Right kidney (tissue), 9 donors: ENCODE measurements around the gene NTN1.
"Not testable (repeated sequence)": the region's sequence is repeated elsewhere in the genome, so short reads cannot be mapped to it uniquely, and the experiment has no call there.

Experiments used
- DNase-seq: peaks from one replicate; pipeline ENCODE4 v3.0.0-alpha.2; 2016
- long read RNA-seq, 8 donors: transcript quantifications; one replicate each; lab custom pipeline, GENCODE V29; 2026

Gene NTN1
- long read RNA-seq, donor 1, full-length matches to known transcripts, result 2 of 2 reads
- long read RNA-seq, donor 1, partial matches to known transcripts, result 0 of 2 reads
- long read RNA-seq, donor 1, other reads (novel, unspliced or antisense), result 0 of 2 reads
- long read RNA-seq, donor 2, result 0 reads
- long read RNA-seq, donor 3, result 0 reads
- long read RNA-seq, donor 4, result 0 reads
- long read RNA-seq, donor 5, full-length matches to known transcripts, result 1 of 1 reads
- long read RNA-seq, donor 5, partial matches to known transcripts, result 0 of 1 reads
- long read RNA-seq, donor 5, other reads (novel, unspliced or antisense), result 0 of 1 reads
- long read RNA-seq, donor 6, result 0 reads
- long read RNA-seq, donor 7, result 0 reads
- long read RNA-seq, donor 8, result 0 reads

DNA sequence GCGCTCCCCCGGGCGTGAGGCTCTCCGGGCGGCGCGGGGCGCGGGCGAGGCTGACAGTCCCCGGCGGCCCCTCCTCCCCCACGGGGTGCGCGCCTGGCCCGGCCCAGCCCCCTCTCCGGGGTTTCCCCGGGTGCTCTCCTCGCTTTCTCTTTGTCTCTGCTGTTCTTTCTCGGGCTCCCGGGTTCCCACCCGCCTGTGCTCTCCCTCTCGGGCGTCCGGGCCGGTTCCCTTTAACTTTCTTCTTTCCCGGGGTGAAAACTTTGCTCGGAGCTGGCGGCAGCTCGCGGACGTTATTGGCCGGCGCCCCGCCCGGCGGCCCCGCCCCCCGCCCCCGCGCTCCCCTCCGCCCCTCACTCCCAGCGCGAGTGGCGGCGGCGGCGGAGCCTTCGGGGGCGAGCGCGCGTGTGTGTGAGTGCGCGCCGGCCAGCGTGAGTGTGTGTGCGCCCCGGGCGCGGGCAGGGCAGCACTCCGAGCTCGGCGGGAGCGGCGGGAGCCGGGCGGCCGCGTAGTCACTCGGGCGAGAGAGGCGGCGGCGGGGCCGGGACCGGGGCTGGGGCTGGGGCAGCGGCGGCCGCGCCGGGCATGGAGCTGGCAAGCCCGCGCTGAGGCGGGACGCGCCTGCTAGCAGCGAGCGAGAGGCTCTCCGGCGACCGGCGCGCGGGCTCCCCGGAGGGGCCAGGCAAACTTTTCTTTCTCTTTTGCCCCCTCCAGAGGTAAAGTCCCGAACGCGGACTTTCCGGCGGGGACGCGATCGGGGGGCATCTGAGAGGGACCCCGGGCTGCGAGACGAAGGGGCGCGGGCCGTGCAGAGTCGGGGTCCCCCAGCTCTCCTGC is at the start of gene NTN1:
Gene NTN1 (plus strand): TSS at position 353 of the 834 bp plus-strand sequence. CDS start 864 bp downstream, outside the sequence.
- peak; percentile 73 for DNase-seq

DNA sequence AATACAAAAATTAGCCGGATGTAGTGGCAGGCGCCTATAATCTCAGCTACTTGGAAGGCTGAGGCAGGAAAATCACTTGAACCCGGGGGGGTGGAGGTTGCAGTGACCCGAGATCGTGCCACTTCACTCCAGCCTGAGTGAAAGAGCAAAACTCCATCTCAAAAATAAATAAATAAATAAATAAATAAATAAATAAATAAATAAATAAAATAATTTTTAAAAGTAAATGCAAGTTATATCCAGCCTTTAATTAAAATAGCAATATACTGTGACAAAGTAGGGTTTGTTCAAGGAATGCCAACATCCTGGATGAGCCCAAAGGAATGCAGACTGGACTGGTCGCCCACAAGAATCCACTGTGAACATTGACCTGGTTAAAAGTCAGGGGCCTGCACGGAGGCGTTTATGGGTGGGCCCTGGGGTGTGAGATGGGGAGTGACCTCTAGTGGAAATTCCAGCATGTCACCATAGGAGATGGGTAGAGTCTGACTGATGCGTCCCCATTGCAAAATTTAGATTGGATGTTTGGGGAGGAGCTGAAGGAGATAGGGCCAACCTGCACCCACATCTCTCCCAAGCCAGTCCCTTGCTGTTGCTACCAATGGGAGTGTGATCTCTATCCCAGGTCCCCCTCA is 46.1 kb upstream of the NTN1 start:
- no peak for DNase-seq

DNA sequence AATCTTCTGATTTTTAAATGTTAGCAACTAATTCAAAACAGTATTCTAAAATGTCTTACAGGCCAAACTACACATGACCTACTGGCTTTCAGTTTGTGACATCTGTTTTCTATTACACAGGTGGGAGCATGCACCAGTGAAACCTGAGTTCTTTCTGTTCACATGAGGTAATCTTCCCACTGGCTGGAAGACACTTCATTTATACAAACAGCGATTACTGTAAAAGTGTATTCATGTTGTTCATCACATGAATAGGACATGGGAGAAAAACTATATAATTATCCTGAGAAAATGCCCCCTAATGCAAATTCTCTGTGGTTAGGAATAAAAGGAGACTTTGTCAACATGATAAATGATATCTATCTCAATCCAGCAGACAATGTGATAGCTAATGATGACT is 44.7 kb upstream of the NTN1 start:
- no peak for DNase-seq

DNA sequence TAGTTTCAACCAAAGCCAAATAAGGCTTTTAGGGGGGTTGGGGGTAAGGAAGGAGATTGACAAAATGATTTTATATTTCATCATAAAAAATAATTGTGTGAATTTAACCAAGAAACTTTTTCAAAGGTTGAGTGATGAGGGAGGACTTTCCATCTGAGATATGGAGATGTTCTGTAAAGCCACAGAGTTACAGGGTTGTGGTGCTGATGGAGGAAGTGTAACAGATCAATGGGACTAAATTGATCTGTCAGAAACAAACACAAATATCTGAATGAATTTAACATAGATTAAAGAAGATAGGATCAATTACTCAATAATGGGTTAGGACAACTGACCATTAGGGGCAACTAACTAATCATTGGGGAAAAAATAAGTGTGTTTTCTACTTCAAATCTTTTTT is 41.6 kb upstream of the NTN1 start:
- no peak for DNase-seq

DNA sequence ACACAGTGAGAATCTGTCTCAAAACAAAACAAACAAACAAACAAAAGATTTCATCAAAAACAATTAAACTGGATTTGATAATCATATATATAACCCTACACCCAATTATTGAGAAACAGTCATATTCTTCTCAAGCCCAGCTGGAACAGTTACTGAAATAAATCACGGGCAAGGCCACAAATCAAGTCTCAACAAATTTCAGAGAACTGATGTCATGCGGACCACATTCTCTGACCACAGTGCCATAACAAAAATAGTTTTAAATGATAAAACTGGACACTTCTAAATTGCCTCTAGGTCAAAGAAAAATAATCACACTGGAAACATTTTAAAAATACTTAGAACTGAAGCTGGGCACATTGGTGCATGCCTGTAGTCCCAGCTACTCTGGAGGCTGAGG is 39.9 kb upstream of the NTN1 start:
- no peak for DNase-seq

DNA sequence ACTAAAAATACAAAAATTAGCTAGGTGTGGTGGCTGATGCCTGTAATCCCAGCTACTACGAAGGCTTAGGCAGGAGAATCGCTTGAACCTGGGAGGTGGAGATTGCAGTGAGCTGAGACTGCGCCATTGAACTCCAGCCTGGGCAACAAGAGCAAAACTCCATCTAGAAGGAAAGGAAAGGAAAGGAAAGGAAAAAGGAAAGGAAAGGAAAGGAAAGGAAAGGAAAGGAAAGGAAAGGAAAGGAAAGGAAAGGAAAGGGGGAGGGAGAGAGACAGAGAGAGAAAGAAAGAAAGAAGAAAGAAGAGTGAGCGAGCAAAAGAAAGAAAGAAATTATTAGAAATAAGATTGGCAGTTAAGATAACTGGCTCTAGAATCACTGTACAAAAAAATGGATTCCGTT is 37.1 kb upstream of the NTN1 start:
- DNase-seq, result not testable (repeated sequence)

DNA sequence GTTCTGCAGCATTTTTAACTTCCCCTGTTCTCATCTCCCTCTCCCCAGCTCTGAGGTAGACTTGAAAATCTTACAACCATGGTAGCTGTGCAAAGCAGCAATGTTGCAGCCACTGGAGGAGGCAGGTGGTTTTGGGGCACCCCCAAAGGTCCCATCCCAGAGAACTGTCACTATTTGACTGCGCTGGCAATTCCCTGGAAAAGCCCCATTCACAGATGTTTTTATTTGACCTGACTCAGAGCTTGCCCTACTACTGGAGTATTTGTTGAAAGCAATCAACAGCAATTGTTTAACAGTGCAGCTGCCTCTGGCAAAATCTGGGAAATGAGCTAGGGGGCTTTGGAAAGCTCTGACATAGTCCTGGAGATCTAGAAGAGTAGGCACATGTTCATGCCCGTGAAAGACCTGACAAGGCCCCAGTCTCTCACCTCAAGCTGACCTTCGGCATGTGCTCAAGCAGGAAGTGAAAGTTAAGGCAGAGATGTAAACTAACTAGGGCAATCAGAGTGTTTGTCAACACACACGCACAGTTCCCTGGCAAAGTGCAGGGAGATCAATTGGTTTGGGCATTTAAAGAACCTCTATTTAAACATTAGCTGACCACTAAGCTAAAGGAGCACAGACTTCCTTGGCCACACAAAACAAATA is 36.1 kb upstream of the NTN1 start:
- DNase-seq, result no peak

DNA sequence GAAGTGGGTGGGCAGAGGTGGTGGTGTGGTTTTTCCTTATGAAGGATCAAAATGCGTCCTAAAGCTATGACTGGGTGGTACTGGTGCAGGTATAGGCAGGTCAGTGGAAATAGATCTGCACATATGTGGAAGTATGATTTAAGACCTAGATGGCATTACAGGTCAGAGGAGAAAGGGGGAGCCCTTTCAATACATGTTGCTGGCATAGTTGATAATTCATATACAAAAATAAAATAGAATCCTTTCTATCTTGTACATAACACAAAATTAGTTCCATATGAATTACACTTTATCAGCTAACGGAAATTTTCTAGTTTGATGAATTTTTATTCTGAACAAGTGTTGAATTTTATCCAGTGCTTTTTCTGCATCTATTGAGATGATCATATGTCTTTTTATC is 35.0 kb upstream of the NTN1 start:
- no peak for DNase-seq

DNA sequence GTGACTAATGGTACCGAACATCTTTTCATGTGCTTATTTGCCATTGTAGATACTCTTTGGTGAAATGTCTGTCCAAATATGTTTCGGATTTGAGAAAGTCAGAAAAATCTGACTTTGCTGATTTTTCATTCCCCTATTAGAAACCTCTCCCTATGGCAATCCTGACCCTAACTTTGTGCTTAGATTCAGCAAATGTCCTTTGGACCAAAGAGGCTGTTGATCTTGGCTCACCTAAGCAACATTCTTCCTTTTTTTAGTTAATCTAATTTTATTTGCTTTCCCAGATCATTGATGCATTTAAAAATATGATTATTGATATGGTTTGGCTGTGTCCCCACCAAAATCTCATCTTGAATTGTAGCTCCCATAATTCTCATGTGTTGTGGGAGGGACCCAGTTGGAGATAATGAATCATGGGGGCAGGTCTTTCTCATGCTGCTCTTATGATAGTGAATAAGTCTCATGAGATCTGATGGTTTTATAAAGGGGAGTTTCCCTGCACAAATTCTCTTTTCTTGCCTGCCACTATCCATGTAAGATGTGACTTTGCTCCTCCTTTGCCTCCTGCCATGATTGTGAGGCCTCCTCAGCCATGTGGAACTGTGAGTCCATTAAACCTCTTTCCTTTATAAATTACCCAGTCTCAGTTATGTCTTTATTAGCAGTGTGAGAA is 32.9 kb upstream of the NTN1 start:
- DNase-seq, result not testable (repeated sequence)

DNA sequence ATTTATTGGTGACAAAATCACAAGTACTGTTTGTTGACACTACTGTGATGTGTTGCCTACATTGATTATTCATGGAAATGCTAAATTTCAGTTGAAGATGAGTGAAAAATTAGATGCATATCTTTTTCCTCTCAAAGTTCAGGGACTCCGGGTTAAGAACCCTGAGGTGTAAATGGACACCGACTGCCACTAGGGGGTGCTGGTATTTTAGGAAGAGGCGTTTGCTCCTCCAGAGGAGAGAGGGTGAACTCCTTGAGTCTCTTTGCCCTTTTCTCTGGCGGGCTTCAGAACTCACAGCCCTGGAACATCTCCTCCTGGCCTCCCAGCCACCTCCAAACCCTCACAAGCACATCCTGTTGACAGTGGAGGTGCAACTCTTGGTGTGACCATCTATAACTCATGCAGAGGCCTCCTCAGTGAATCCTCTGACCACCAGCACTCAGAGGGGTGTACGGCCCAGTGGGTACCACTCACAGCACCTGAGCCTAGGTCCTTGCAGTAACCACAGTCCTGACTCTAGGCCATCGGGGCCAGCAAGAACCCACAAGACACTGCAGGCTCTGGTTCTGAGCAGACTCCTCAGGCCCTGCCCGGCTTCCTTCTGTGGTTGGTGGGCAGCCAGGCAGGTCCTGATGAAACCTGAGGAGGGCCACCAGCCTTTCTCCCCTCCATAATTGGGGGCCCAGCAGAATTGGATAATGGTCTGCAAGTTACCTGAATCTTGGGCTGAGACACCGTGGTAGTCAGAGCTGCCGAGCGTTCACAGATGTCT is 29.6 kb upstream of the NTN1 start:
- peak; percentile 20 for DNase-seq

DNA sequence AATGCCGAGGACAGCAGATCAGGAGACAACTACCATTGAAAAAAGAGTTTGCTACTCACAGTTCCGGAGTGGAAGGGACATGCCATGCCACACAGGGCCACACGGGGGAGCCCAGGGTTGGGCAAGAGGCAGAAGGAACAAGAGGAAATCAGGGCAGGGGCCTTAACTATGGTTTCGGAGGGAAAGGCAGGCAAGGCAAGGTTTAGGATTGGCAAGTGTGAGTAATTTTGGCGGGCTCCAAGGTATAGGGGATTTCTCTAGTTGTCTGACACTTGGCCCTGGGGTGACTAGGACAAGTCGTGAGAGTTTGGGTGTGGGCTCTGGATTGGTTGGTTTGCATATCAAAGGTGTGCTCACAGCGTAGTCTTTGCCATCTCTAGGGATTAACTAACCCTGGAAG is 27.0 kb upstream of the NTN1 start:
- no peak for DNase-seq

DNA sequence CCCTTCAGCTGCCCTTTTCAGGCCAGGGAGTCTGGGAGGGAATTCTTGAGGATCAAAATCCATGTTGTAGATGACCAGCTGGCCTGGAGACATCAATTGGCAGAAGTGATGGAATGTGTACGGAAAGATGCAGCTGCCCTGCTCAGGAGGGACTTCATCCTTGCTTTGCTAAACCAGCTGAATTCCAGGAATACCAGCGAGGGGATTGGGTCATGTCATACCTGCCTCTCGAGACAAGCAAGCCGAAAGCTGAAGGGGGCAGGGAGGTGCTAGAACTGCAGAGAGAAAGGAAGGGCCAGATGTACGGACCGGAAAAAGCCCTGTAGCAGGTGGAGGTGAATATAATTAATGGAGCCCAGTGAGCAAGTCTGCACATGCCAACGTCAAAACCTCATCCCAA is 25.6 kb upstream of the NTN1 start:
- no peak for DNase-seq

DNA sequence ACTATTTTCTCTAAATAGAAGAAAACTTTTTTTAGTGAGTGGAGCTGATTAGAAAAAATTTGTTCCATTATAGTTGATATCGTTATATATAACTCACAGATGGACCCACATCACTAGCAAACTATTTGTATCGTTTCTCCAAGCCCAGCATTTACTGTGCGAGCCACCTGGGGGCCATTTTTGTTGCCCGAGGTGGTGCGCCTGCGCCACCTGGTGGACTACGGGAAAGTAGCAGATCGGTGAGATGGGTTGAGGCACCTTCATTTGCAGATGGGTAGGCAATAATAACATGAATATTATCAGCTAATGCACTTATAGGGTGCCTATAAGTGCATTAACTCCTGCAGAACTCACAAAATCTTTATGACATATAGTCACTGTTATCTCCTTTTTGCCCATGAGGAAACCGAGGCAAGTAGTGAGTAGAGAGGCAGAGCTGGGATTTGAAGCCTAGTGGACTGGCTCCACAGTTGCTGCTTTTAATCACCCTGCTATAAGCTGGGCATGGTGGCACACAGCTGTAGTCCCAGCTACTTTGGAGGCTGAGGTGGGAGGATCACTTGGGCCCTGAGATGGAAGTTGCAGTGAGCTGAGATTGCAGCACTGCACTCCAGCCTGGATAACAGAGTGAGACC is 23.2 kb upstream of the NTN1 start:
- DNase-seq, result no peak

DNA sequence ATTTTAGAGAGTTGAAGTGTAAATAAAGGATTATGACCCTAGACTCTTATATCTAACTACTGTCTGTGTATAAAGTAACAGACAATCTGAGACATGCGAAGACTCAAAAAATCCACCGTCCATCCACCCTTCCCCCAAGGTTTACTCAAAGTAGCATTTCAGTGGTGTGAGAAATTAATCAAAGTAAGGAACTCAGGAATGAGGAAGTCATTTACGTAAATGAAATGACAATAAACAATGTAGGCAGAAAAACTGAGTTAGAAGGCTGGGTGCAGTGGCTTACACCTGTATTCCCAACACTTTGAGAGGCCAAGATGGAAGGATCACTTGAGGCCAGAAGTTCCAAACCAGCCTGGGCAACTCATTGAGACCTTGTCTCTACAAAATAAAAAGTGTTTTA is 19.8 kb upstream of the NTN1 start:
- no peak for DNase-seq

DNA sequence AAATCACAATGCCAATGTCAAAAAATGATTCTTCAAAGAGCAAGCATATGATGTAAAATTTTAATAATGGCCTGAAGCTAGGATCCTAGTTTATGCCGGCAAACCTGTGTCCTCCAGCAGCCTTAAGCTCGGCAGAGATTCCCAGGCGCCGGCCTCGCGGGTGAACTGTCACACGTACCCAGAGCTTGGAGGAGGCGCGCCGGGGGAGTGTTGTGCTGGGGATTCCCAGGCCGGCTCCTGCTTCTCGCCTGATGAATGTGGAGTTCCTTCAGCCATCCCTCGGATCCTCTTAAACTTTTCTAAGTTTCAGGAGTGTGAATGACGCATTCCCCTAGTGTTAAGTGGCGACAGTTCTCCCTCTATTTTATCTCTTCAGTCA is 19.1 kb upstream of the NTN1 start:
- peak; percentile 35 for DNase-seq

DNA sequence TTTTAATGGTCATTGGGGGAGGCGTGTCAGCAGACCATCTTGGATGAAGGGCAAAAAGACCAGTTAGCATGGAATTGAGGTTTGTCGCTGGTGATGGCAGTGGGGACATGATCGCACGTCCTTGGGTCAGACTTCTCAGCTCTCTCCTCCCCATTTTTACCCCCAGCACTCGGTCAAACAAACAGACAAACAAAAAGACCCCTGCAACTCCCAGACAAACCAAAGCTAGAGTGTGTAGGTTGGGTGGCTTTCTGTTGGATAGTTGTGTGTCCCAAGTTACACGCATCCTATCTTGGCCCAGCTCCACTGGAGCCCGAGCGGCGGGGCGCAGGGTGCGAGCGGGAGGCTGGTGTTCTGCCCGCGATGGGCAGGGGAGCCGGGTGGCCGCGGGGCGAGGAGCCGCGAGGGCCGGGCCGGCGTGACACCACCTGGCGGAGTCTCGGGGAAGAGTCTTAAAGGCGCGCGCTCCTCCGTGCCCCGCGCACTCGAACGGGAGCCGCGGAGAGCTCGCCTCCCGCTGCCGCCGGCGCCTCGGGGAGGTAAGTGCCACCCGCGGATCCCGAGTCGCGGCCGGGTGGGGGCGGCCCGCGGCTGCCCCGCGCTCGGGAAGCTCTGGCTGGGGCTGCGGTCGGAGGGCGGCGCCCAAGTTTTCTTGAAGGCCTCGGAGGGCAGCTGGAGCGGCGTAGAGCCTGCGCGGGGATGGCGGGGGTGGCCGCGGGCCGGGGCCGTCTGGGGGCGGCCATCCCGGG is 18.5 kb upstream of the NTN1 start:
- peak; percentile 78 for DNase-seq

DNA sequence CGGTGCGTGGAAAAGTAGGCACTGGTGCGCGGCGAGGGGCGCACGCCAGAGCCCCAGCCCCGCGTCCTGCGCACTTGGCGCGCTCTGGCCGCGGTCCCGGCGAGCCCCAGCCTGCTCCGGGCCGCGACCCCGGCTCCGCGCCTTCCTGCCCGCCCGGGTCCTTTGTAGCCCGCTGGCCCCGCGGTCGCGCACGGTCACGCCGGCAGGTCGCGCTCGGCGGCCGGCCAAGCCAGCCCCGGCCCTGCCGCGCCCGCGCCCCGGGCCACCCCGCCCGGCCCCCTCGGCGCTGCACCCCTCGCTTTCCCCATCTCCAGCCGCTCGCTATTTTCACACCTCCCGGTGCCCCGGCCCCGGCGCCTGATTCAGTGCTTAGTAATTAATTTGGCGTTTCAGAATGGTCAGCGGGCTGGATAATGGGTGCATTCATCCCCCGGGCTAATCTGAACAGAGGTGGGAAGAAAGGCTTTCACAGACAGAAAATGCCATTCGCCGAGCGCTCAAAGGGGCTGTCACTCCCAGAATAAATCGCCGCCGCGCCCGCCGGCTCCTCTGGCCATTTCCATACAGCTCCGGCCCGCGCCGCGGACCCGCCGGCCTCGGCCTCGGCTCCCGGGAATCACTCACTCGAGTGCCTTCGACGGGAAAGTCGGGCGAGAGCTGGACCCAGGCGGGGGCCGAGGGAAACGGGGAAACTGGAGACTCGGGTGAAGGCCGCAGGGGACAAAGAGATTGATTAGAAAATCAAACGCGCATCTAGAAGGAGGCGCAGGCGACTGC is 17.8 kb upstream of the NTN1 start:
- peak; percentile 54 for DNase-seq

DNA sequence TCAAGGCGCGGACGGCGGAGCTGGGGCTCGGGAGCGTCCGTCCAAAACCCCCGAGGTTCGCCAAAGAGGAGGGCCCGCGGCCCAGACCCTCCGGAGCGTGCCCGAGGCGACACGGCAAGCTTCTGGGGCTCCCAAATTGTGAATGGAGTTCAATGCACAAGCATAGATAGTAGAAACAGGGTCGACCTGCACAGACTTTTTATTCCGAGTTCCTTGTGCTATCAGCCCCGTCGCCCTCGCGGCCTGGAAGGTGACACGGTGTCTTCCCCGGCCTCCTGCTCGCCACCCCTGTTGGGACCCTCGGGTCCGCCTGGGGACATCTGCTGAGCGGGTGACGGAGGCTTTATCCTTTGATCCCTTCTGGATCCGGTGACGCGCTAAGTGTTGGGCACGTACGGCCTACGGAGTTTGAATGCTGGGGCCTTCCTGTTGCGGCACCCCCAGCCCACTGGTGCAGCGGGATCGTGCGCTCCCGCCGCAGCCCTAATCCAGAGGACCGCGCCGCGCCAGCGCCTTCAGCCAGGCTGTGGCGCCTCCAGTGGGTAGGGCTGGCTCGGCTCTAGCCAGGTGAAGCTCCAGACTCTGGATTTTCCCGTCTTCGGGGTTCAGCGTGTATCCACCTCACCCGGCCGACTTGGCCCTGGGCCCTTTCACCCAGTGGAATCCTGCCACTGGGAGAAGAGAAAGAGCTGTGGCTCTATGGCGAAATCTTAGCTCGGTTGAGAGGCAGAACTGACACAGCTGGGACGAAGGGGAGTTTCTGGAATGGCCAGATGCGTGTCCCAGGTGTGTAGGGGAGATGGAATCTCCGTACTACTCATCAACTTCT is 17.0 kb upstream of the NTN1 start:
- DNase-seq, result no peak

DNA sequence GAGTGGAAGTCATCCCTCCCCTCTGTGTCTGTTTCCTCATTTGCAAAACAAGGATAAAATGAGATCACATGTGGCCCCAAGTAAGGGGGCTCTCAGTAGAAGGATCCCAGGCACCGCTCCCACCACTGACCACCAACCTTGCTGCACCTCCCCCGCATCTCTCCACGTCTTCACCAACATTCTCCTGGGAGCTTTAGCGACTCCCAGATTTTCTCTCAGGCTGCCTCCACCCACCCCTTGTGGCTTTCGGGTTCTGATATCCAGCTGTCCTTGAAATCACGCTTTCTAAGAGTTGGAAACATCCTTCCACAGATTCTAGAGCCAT is 16.4 kb upstream of the NTN1 start:
- DNase-seq, result no peak
